ENCODE data around the gene KIF26B. TPM values are rescaled to one million over a fixed set of nuclear protein-coding genes. Genes with fewer than 3 reads are reported as not detected.

KIF26B gene
- total RNA-seq, 2 experiments from 2014 or later: not detected

GRCh38 chr1:245217853-245218608 lies 63.2 kb downstream of the KIF26B start:
- Histone ChIP-seq H3K4me3 (ENCODE audit: low read depth, low read length, poor library complexity, severe bottlenecking) (no peak overlapping the region), H3K79me2 (ENCODE audit: insufficient read depth, low read depth, low read length) (no peaks in the 10 kb centered on the region), H4K20me1 (ENCODE audit: insufficient read depth, low read length) (no peaks in the 10 kb centered on the region), H3K9me2 (ENCODE audit: insufficient read depth, low read length) (no peaks in the 10 kb centered on the region), H3K4me2 (ENCODE audit: low read length) (no peak overlapping the region), H2AFZ (ENCODE audit: low read length) (no peak overlapping the region), H3K4me1 (ENCODE audit: insufficient read depth, low read length, poor library complexity, severe bottlenecking) (no peaks in the 10 kb centered on the region), H3K27ac (ENCODE audit: low read depth, low read length, poor library complexity, severe bottlenecking) (no peak overlapping the region), H3K9me3 (ENCODE audit: low read length) (no peaks in the 10 kb centered on the region), H3K36me3 (ENCODE audit: insufficient read depth, low read length) (no peaks in the 10 kb centered on the region)
- BruUV-seq (replicated peaks): no TSS peak
- ChIA-PET CTCF (ENCODE audit: unreplicated experiment) (no interaction called here), POLR2A (no interaction called here)
- no peak for TF ChIP-seq EZH2phosphoT487 (IDR thresholded peaks at IDR 0.05; ENCODE audit: borderline replicate concordance, low read depth, low read length)
- no peak for TF ChIP-seq CTCF (conservative IDR thresholded peaks at IDR 0.05; ENCODE audit: low read length)
- DNase-seq (ENCODE audit: low spot score): no peak
- intact Hi-C loops (cut with micrococcal nuclease; ENCODE audit: unreplicated experiment): no loop called here

GRCh38 chr1:245220381-245220985 lies 65.7 kb downstream of the KIF26B start:
- H3K4me1 ChIP-seq (ENCODE audit: insufficient read depth, low read length, poor library complexity, severe bottlenecking): no peaks in the 10 kb centered on the region
- no peak overlapping the region for H3K27ac ChIP-seq (ENCODE audit: low read depth, low read length, poor library complexity, severe bottlenecking)
- no peaks in the 10 kb centered on the region for H3K79me2 ChIP-seq (ENCODE audit: insufficient read depth, low read depth, low read length)
- H3K4me2 ChIP-seq (ENCODE audit: low read length): no peak overlapping the region
- BruUV-seq (replicated peaks): no TSS peak
- ChIA-PET CTCF (ENCODE audit: unreplicated experiment) (no interaction called here), POLR2A (no interaction called here)
- intact Hi-C loops (cut with micrococcal nuclease; ENCODE audit: unreplicated experiment): no loop called here
- H3K36me3 ChIP-seq (ENCODE audit: insufficient read depth, low read length): no peaks in the 10 kb centered on the region
- no peak overlapping the region for H2AFZ ChIP-seq (ENCODE audit: low read length)
- no peaks in the 10 kb centered on the region for H3K9me2 ChIP-seq (ENCODE audit: insufficient read depth, low read length)
- no peak for DNase-seq (ENCODE audit: low spot score)
- no peak overlapping the region for H3K4me3 ChIP-seq (ENCODE audit: low read depth, low read length, poor library complexity, severe bottlenecking)
- H4K20me1 ChIP-seq (ENCODE audit: insufficient read depth, low read length): no peaks in the 10 kb centered on the region
- no peaks in the 10 kb centered on the region for H3K9me3 ChIP-seq (ENCODE audit: low read length)
- TF ChIP-seq EZH2phosphoT487 (IDR thresholded peaks at IDR 0.05; ENCODE audit: borderline replicate concordance, low read depth, low read length): no peak
- TF ChIP-seq CTCF (conservative IDR thresholded peaks at IDR 0.05; ENCODE audit: low read length): no peak

- CTCF ChIA-PET (ENCODE audit: unreplicated experiment): no interaction called here
- no peaks in the 10 kb centered on the region for H3K79me2 ChIP-seq (ENCODE audit: insufficient read depth, low read depth, low read length)
- no peaks in the 10 kb centered on the region for H3K9me3 ChIP-seq (ENCODE audit: low read length)
- no peak overlapping the region for H3K27ac ChIP-seq (ENCODE audit: low read depth, low read length, poor library complexity, severe bottlenecking)
- POLR2A ChIA-PET: no interaction called here
- no peaks in the 10 kb centered on the region for H3K4me1 ChIP-seq (ENCODE audit: insufficient read depth, low read length, poor library complexity, severe bottlenecking)
- no peaks in the 10 kb centered on the region for H4K20me1 ChIP-seq (ENCODE audit: insufficient read depth, low read length)
- no peak overlapping the region for H2AFZ ChIP-seq (ENCODE audit: low read length)
- no peaks in the 10 kb centered on the region for H3K36me3 ChIP-seq (ENCODE audit: insufficient read depth, low read length)
- DNase-seq (ENCODE audit: low spot score): no peak
- intact Hi-C loops (cut with micrococcal nuclease; ENCODE audit: unreplicated experiment): no loop called here
- TF ChIP-seq EZH2phosphoT487 (IDR thresholded peaks at IDR 0.05; ENCODE audit: borderline replicate concordance, low read depth, low read length): no peak
- TF ChIP-seq CTCF (conservative IDR thresholded peaks at IDR 0.05; ENCODE audit: low read length): no peak
- H3K9me2 ChIP-seq (ENCODE audit: insufficient read depth, low read length): no peaks in the 10 kb centered on the region
- H3K4me3 ChIP-seq (ENCODE audit: low read depth, low read length, poor library complexity, severe bottlenecking): no peak overlapping the region
- H3K4me2 ChIP-seq (ENCODE audit: low read length): no peak overlapping the region
- no TSS peak for BruUV-seq (replicated peaks)
Measured at GRCh38 chr1:245221805-245222204, 67.0 kb downstream of the KIF26B start.

Measured in OCI-LY7 (cell line).